SK-N-SH (cell line): ENCODE data around the gene EXOC3. TPM values are rescaled to one million over a fixed set of nuclear protein-coding genes. Genes with fewer than 3 reads are reported as not detected.

Source experiments
- CTCF ChIA-PET: fragments of 300-600, 350-600 bp; formaldehyde crosslinking; extraction: SDS; loops from one replicate; lab custom pipeline; 2021; lab: Yijun Ruan, JAX
- POLR2A ChIA-PET: fragments of 350-600 bp; sonication (Branson Sonifier 250); formaldehyde crosslinking; extraction: SDS; loops from one replicate; lab custom pipeline; 2020; ENCODE audit warnings: antibody characterized with exemption, inconsistent platforms; lab: Yijun Ruan, JAX
- DNase-seq: peaks from one replicate; pipeline ENCODE4 v3.0.0; 2012
- H2AFZ ChIP-seq: fragments of 200-600 bp; sonication (generic); 2 replicates; pipeline ENCODE4 v1.8.1; 2016; ENCODE audit warnings: antibody characterized with exemption, mild to moderate bottlenecking, low read depth
- H3F3A ChIP-seq: fragments of 200-600 bp; sonication (generic); replicated peaks from 2 replicates; pipeline ENCODE3; 2016; ENCODE audit warnings: antibody characterized with exemption, mild to moderate bottlenecking; ENCODE audit not compliant: insufficient read depth
- H3K27ac ChIP-seq, 2 experiments: fragments of 200-500 bp in 1 of 2; fragments of 200-600 bp in 1 of 2; sonication (Bioruptor generic) in 1 of 2; sonication (generic), shearing (Covaris generic) in 1 of 2; 2 replicates each; pipeline versions ENCODE4 v1.5.1 to v1.6.1; 2014 to 2016; ENCODE audit warnings: low read depth in 2 of 2, inconsistent platforms in 1 of 2, low read length in 1 of 2, mild to moderate bottlenecking in 1 of 2, mixed read lengths in 1 of 2
- H3K27me3 ChIP-seq: fragments of 200-600 bp; sonication (generic), shearing (Covaris generic); 2 replicates; pipeline ENCODE4 v1.6.1; 2016; ENCODE audit warnings: mixed run types; ENCODE audit not compliant: insufficient read depth
- H3K36me3 ChIP-seq, 2 experiments: fragments of 200-500 bp in 1 of 2; fragments of 200-600 bp in 1 of 2; sonication (Bioruptor generic) in 1 of 2; sonication (generic) in 1 of 2; replicated peaks in 1 of 2; 2 replicates each; pipeline versions ENCODE3 to v1.5.1; 2014 to 2016; ENCODE audit warnings: low read length in 1 of 2, mild to moderate bottlenecking in 1 of 2; ENCODE audit not compliant: insufficient read depth in 2 of 2, control insufficient read depth in 1 of 2
- H3K4me1 ChIP-seq, 2 experiments: fragments of 200-500 bp in 1 of 2; fragments of 200-600 bp in 1 of 2; sonication (Bioruptor generic) in 1 of 2; sonication (generic), shearing (Covaris generic) in 1 of 2; 2 replicates each; pipeline versions ENCODE4 v1.5.1 to v1.6.1; 2014 to 2016; ENCODE audit warnings: low read depth in 1 of 2, low read length in 1 of 2, mixed run types in 1 of 2; ENCODE audit not compliant: insufficient read depth in 2 of 2, control insufficient read depth in 1 of 2
- H3K4me2 ChIP-seq: fragments of 200-600 bp; sonication (generic), shearing (Covaris generic); 2 replicates; pipeline ENCODE4 v1.6.1; 2017; ENCODE audit warnings: mixed run types
- H3K4me3 ChIP-seq, 2 experiments: fragments of 200-500 bp in 1 of 2; fragments of 200-600 bp in 1 of 2; sonication (Bioruptor generic) in 1 of 2; sonication (generic), shearing (Covaris generic) in 1 of 2; 2 replicates each; pipeline versions ENCODE4 v1.5.1 to v1.8.1; 2014 to 2016; ENCODE audit warnings: low read depth in 2 of 2, inconsistent platforms in 1 of 2, low read length in 1 of 2, mild to moderate bottlenecking in 1 of 2, mixed read lengths in 1 of 2, moderate library complexity in 1 of 2
- H3K79me2 ChIP-seq: fragments of 200-600 bp; sonication (generic); 2 replicates; pipeline ENCODE4 v1.8.1; 2017; ENCODE audit warnings: mild to moderate bottlenecking; ENCODE audit not compliant: insufficient read depth
- H3K9ac ChIP-seq: fragments of 200-600 bp; sonication (generic); 2 replicates; pipeline ENCODE4 v1.6.1; 2017; ENCODE audit warnings: mixed run types
- H3K9me2 ChIP-seq: fragments of 200-600 bp; sonication (generic); 2 replicates; pipeline ENCODE4 v1.6.1; 2017; ENCODE audit warnings: mixed run types
- H3K9me3 ChIP-seq: fragments of 200-600 bp; sonication (generic); 2 replicates; pipeline ENCODE4 v1.6.1; 2017; ENCODE audit warnings: mixed run types, mild to moderate bottlenecking, moderate library complexity
- H4K20me1 ChIP-seq: fragments of 200-600 bp; sonication (generic); 2 replicates; pipeline ENCODE4 v1.6.1; 2017; ENCODE audit warnings: mild to moderate bottlenecking, mixed run types; ENCODE audit not compliant: insufficient read depth
- ELF1 ChIP-seq: IDR thresholded peaks from 2 replicates; pipeline ENCODE4 v1.4.0; 2012
- EZH2phosphoT487 ChIP-seq: fragments of 200-600 bp; sonication (generic); IDR thresholded peaks from 2 replicates; pipeline ENCODE4 v1.6.1; 2017; ENCODE audit warnings: low read depth, mixed run types, mild to moderate bottlenecking, antibody characterized with exemption, moderate library complexity, borderline replicate concordance
- FOSL2 ChIP-seq: IDR thresholded peaks from 2 replicates; pipeline ENCODE4 v1.4.0; 2012; ENCODE audit warnings: low read depth, mild to moderate bottlenecking, moderate library complexity, borderline replicate concordance
- FOXM1 ChIP-seq: IDR thresholded peaks from 2 replicates; pipeline ENCODE4 v1.4.0; 2012; ENCODE audit warnings: low read depth, mild to moderate bottlenecking
- GATA2 ChIP-seq: sonication (generic); formaldehyde crosslinking; IDR thresholded peaks from 2 replicates; pipeline ENCODE4 v1.5.0; 2020; ENCODE audit warnings: mild to moderate bottlenecking, missing genetic modification reagents
- IRF3 ChIP-seq: fragments of 150-350 bp; IDR thresholded peaks from 2 replicates; pipeline ENCODE4 v1.6.1; 2016; ENCODE audit warnings: mild to moderate bottlenecking, low read depth, low read length
- JUND ChIP-seq: IDR thresholded peaks from 2 replicates; pipeline ENCODE4 v1.4.0; 2012
- MAX ChIP-seq: IDR thresholded peaks from 2 replicates; pipeline ENCODE4 v1.4.0; 2012; ENCODE audit warnings: low read depth
- MEF2A ChIP-seq: IDR thresholded peaks from 2 replicates; pipeline ENCODE4 v1.4.0; 2012; ENCODE audit warnings: low read depth, borderline replicate concordance
- NFIC ChIP-seq: IDR thresholded peaks from 2 replicates; pipeline ENCODE4 v1.4.0; 2012; ENCODE audit warnings: borderline replicate concordance
- POLR2AphosphoS5 ChIP-seq: IDR thresholded peaks from 2 replicates; pipeline ENCODE4 v1.6.1; 2012; ENCODE audit warnings: low read depth, low read length
- RFX5 ChIP-seq: IDR thresholded peaks from 2 replicates; pipeline ENCODE4 v1.6.1; 2012; ENCODE audit warnings: mild to moderate bottlenecking, improper control_type of control experiment, low read length
- RXRA ChIP-seq: IDR thresholded peaks from 2 replicates; pipeline ENCODE4 v1.4.0; 2012; ENCODE audit warnings: low read depth, mild to moderate bottlenecking, borderline replicate concordance
- SMC3 ChIP-seq: IDR thresholded peaks from 2 replicates; pipeline ENCODE4 v1.6.1; 2012; ENCODE audit warnings: low read depth, low read length, improper control_type of control experiment
- TAF1 ChIP-seq: IDR thresholded peaks from 2 replicates; pipeline ENCODE4 v1.6.1; 2012; ENCODE audit warnings: low read depth, mild to moderate bottlenecking, low read length, moderate library complexity, borderline replicate concordance
- USF2 ChIP-seq: fragments of 150-350 bp; IDR thresholded peaks from 2 replicates; pipeline ENCODE4 v1.6.1; 2017; ENCODE audit warnings: antibody characterized with exemption, low read length, low read depth, borderline replicate concordance
- WGBS: methylation state at CpG from one replicate; pipeline ENCODE4 v1.1.6; 2017; ENCODE audit warnings: low lambda C conversion rate; 5-methylcytosine and 5-hydroxymethylcytosine counted together
- polyA plus RNA-seq, 3 experiments: library from polyadenylated mRNA; depleted of rRNA; stranded (reverse); fragments of >200 nt; gene quantifications; 2 replicates each; pipeline ENCODE4 v1.2.3, GENCODE V29; 2012

The EXOC3 gene
- polyA plus RNA-seq, 1 of the 3 experiments (the other 2 are of a cell fraction): 25.7 TPM

GRCh38 chr5:497871-498509, 55.0 kb downstream of the EXOC3 start:
- WGBS: 70% methylated on average over 33 of the region's 40 CpGs
- Histone ChIP-seq H3K36me3 (no peaks in the 10 kb centered on the region), H3K4me2 (no peak overlapping the region), H3K4me1 (no peaks in the 10 kb centered on the region), H3K27ac (no peak overlapping the region), H3K4me3 (no peak overlapping the region), H2AFZ (no peak overlapping the region), H3K9me2 (no peaks in the 10 kb centered on the region), H4K20me1 (no peaks in the 10 kb centered on the region), H3F3A (no peaks in the 10 kb centered on the region), H3K27me3 (peaks cover 31% of the 10 kb centered on the region), H3K79me2 (no peaks in the 10 kb centered on the region), H3K9me3 (no peaks in the 10 kb centered on the region), H3K9ac (no peak overlapping the region)
- CTCF ChIA-PET: no interaction called here
- TF ChIP-seq SMC3 (no peak), JUND (no peak), EZH2phosphoT487 (no peak), FOSL2 (no peak), NFIC (no peak), MAX (no peak), GATA2 (CRISPR knock-in tag) (no peak), POLR2AphosphoS5 (no peak), ELF1 (no peak), RXRA (no peak), IRF3 (no peak), FOXM1 (no peak), RFX5 (no peak), USF2 (no peak), TAF1 (no peak), MEF2A (no peak)
- POLR2A ChIA-PET: no interaction called here
- DNase-seq: no peak
